DND-41 (cell line): Measurements from ENCODE around the gene RASSF8.

ENCODE experiments used
- ATAC-seq: fragments of 200-7000 bp; cut with Tn5 transposase; 3 replicates; pipeline ENCODE4 v1.9.1; 2021; ENCODE audit warnings: low read depth; ENCODE audit not compliant: insufficient read depth
- DNase-seq: peaks from one replicate; pipeline ENCODE4 v3.0.0-alpha.2; 2020
- H2AFZ ChIP-seq: 2 replicates; pipeline ENCODE4 v1.6.0; 2012; ENCODE audit warnings: low read depth, low read length
- H3K27ac ChIP-seq: 2 replicates; pipeline ENCODE4 v1.5.1; 2012; ENCODE audit warnings: low read length, inconsistent platforms
- H3K27me3 ChIP-seq: fragments of 200-600 bp; sonication (generic); 2 replicates; pipeline ENCODE4 v1.6.0; 2012; ENCODE audit warnings: low read length, mild to moderate bottlenecking, inconsistent platforms; ENCODE audit not compliant: insufficient read depth, poor library complexity
- H3K36me3 ChIP-seq: 2 replicates; pipeline ENCODE4 v1.5.1; 2012; ENCODE audit warnings: low read length, inconsistent platforms; ENCODE audit not compliant: insufficient read depth
- H3K4me1 ChIP-seq: 2 replicates; pipeline ENCODE4 v1.5.1; 2012; ENCODE audit warnings: mild to moderate bottlenecking, low read length; ENCODE audit not compliant: insufficient read depth
- H3K4me2 ChIP-seq: 2 replicates; pipeline ENCODE4 v1.6.0; 2012; ENCODE audit warnings: mild to moderate bottlenecking, moderate library complexity, low read length, inconsistent platforms; ENCODE audit not compliant: insufficient read depth
- H3K4me3 ChIP-seq, 2 experiments: fragments of 200-600 bp in 1 of 2; shearing (Covaris generic) in 1 of 2; 2 replicates each; pipeline ENCODE4 v1.5.1; 2012 to 2016; ENCODE audit warnings: inconsistent platforms in 2 of 2, low read length in 2 of 2, mild to moderate bottlenecking in 2 of 2, low read depth in 1 of 2, moderate library complexity in 1 of 2
- H3K79me2 ChIP-seq: 2 replicates; pipeline ENCODE4 v1.6.0; 2012; ENCODE audit warnings: low read length, inconsistent platforms; ENCODE audit not compliant: insufficient read depth
- H3K9ac ChIP-seq: 2 replicates; pipeline ENCODE4 v1.6.0; 2012; ENCODE audit warnings: low read depth, mild to moderate bottlenecking, inconsistent platforms, low read length, moderate library complexity
- H3K9me3 ChIP-seq: 2 replicates; pipeline ENCODE4 v1.5.1; 2012; ENCODE audit warnings: low read length, moderate library complexity, mild to moderate bottlenecking, inconsistent platforms; ENCODE audit not compliant: insufficient read depth, severe bottlenecking
- H4K20me1 ChIP-seq: 2 replicates; pipeline ENCODE4 v1.6.0; 2012; ENCODE audit warnings: low read length; ENCODE audit not compliant: insufficient read depth
- EZH2 ChIP-seq: IDR thresholded peaks from 3 replicates; pipeline ENCODE4 v1.6.1; 2012; ENCODE audit warnings: borderline replicate concordance, low read depth, mild to moderate bottlenecking, moderate library complexity, low read length, inconsistent platforms; ENCODE audit not compliant: severe bottlenecking
- TF ChIP-seq, protein P1 (sequence below): IDR thresholded peaks from 2 replicates; pipeline ENCODE4 v1.5.1; 2012; ENCODE audit warnings: borderline replicate concordance, low read length, moderate library complexity, mild to moderate bottlenecking; ENCODE audit not compliant: poor library complexity, severe bottlenecking; ENCODE audit errors: extremely low read depth

Gene RASSF8

DNA sequence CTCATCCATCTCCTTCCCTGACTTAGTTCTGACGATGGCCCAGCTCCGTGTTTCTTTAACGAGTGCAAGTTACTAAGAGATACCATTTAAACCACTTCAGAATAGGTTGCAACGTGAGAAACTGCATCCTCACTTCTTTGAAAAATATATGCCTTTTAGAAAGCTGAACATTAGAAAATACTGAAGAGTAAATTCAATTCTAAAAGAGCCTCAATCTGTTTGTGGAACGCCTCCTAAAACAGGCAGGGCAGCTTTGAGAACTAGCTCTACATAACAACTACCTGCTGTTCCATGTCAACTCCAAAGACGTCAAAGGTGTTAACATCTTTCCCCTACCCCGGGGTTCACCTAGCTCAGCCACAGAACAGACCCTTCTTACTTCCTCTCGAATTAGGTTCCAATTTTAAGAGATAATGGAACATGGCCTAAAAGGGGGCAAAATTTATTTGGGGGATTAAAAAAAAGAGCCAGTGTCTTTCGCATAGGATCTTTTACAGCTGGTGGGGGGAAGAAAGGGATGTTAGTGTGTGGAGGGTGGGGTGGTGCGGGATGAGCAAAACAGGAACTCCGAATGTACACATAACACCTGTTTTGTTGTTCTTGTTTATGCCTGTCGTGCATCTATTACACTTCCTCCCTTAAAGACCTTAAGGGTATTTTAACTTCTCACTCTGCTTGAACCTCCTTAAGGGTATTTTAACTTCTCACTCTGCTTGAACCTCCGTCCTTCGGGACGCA lies 163.0 kb downstream of the RASSF8 start:
- Histone ChIP-seq H3K9ac (peak overlapping the region; percentile 41; the same call in 1 of the 2 replicates), H3K4me2 (peak overlapping the region; percentile 68), H3K4me3 (peak overlapping the region in 1 of 2 experiments; percentile 55; a peak in 2 of 4 replicates), H3K4me1 (peaks cover 23% of the 10 kb centered on the region), H4K20me1 (peaks cover 5% of the 10 kb centered on the region; the same call in 1 of the 2 replicates), H3K36me3 (no peaks in the 10 kb centered on the region), H3K79me2 (no peaks in the 10 kb centered on the region), H3K27ac (no peak overlapping the region), H3K27me3 (peaks cover 86% of the 10 kb centered on the region), H3K9me3 (no peaks in the 10 kb centered on the region), H2AFZ (peak overlapping the region; percentile 36)
- no peak for ATAC-seq
- no peak for DNase-seq
- TF ChIP-seq, protein P1, sequence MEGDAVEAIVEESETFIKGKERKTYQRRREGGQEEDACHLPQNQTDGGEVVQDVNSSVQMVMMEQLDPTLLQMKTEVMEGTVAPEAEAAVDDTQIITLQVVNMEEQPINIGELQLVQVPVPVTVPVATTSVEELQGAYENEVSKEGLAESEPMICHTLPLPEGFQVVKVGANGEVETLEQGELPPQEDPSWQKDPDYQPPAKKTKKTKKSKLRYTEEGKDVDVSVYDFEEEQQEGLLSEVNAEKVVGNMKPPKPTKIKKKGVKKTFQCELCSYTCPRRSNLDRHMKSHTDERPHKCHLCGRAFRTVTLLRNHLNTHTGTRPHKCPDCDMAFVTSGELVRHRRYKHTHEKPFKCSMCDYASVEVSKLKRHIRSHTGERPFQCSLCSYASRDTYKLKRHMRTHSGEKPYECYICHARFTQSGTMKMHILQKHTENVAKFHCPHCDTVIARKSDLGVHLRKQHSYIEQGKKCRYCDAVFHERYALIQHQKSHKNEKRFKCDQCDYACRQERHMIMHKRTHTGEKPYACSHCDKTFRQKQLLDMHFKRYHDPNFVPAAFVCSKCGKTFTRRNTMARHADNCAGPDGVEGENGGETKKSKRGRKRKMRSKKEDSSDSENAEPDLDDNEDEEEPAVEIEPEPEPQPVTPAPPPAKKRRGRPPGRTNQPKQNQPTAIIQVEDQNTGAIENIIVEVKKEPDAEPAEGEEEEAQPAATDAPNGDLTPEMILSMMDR, result no peak
- no peak for TF ChIP-seq EZH2

DNA sequence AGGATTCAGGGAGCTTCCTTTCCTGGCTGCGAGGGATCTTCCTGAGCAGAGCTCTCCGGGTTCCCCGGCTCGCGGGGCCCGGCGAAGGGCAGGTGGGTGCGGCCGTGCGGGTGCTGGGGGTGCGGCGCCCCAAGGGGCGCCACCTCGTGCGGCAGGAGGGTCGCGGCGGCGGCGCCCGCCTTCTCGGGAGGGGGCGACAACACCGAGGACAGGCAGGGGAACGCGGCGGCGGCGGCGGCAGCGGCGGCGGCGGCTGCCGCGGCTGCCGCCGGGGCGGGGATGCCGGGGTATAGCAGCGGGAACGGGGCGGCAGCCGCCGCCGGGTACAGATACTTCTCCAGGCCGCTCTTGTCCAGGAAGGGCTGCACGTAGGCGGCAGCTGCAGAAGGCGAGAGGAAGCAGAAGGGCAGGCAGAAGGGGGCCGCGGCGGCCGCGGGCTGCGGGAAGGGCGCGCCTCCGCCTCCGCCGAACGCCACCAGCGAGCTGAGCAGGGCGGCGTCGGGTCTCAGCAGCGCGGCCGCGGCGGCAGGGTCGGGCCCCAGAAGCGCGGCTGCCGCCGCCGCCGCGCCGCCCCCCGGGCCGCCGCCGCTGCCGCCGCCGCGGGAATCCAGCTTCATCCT lies 163.7 kb downstream of the RASSF8 start:
- no peak overlapping the region for H3K27ac ChIP-seq
- H3K79me2 ChIP-seq, result no peaks in the 10 kb centered on the region
- TF ChIP-seq EZH2, result peak; percentile 100
- TF ChIP-seq, protein P1, result peak; percentile 20
- H3K9ac ChIP-seq, result peak overlapping the region; percentile 41; the same call in 1 of the 2 replicates
- peak overlapping the region in 1 of 2 experiments; percentile 55; a peak in 2 of 4 replicates for H3K4me3 ChIP-seq
- no peaks in the 10 kb centered on the region for H3K36me3 ChIP-seq
- peaks cover 5% of the 10 kb centered on the region; the same call in 1 of the 2 replicates for H4K20me1 ChIP-seq
- H3K27me3 ChIP-seq, result peaks cover 90% of the 10 kb centered on the region
- DNase-seq, result peak; percentile 50
- H3K4me1 ChIP-seq, result peaks cover 30% of the 10 kb centered on the region
- peak overlapping the region; percentile 59 for H2AFZ ChIP-seq
- no peaks in the 10 kb centered on the region for H3K9me3 ChIP-seq
- H3K4me2 ChIP-seq, result peak overlapping the region; percentile 68
- peak; percentile 74 for ATAC-seq

DNA sequence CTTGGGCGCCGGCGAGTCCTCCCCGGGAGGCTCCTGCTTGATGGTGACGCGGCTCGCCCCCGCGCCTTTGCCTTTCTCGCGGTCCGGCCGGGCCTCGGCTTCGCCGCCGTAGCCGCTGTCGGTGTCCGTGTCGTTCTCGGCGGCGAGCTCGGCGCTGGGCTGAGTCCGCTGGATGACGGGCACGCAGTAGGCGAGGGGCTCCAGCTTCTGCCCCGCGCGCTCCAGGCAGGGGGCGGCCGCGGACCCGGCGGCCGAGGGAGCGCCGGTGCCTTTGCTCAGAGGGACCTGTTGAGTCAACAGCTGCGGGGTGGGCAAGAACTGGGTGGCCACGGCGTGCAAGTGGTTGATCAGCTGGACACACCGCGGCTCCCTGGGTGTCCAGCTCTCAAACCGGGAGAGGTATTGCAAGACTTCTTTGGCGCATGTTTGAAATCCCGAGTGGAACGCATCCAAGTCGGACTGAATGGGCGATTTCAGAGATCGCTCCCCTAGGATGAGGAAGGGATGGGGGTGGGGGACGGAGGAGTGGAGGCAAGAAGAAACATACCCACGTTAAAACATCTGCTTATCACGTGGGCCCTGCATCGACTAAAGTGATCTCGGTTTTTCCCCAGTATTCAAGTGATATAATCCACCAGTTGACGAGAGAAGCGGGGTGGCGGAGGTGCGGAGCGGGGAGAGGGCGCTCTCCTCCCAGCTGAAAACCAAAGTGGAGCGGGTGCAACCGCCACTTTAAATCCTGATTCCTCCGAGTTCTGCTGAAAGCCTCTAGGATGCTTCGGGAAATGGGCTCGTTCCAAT lies 164.4 kb downstream of the RASSF8 start:
- Histone ChIP-seq H3K4me2 (peak overlapping the region; percentile 68), H2AFZ (no peak overlapping the region), H3K36me3 (no peaks in the 10 kb centered on the region), H3K4me3 (peak overlapping the region in 1 of 2 experiments; percentile 55; a peak in 1 of 4 replicates), H3K79me2 (no peaks in the 10 kb centered on the region), H4K20me1 (peaks cover 5% of the 10 kb centered on the region; the same call in 1 of the 2 replicates), H3K9me3 (no peaks in the 10 kb centered on the region), H3K4me1 (peaks cover 35% of the 10 kb centered on the region), H3K27me3 (peaks cover 91% of the 10 kb centered on the region), H3K27ac (no peak overlapping the region), H3K9ac (no peak overlapping the region)
- TF ChIP-seq EZH2, result peak; percentile 78
- TF ChIP-seq, protein P1, result no peak
- DNase-seq, result no peak
- ATAC-seq, result no peak
